Ectodermal cell (in vitro differentiated cells): Measurements from ENCODE around the gene GREB1L.
"Not testable (repeated sequence)": the region's sequence is repeated elsewhere in the genome, so short reads cannot be mapped to it uniquely, and the experiment has no call there.

Experiments used
- H3K27ac ChIP-seq: 2 replicates; pipeline ENCODE4 v1.7.0; 2013; ENCODE audit warnings: mild to moderate bottlenecking, low read depth, low read length; ENCODE audit not compliant: insufficient read depth, poor library complexity, severe bottlenecking
- H3K27me3 ChIP-seq: 2 replicates; pipeline ENCODE4 v1.7.0; 2013; ENCODE audit warnings: mild to moderate bottlenecking, low read length; ENCODE audit not compliant: insufficient read depth, control insufficient read depth, poor library complexity, severe bottlenecking
- H3K36me3 ChIP-seq: one replicate; pipeline ENCODE4 v1.7.0; 2013; ENCODE audit warnings: low read length; ENCODE audit not compliant: control insufficient read depth, insufficient read depth
- H3K4me1 ChIP-seq: one replicate; pipeline ENCODE4 v1.7.0; 2013; ENCODE audit warnings: low read length; ENCODE audit not compliant: control insufficient read depth, insufficient read depth
- H3K4me3 ChIP-seq: 2 replicates; pipeline ENCODE4 v1.7.0; 2013; ENCODE audit warnings: low read depth, low read length, control low read depth; ENCODE audit not compliant: insufficient read depth
- H3K9me3 ChIP-seq: 2 replicates; pipeline ENCODE4 v1.7.0; 2013; ENCODE audit warnings: mild to moderate bottlenecking, low read length, moderate library complexity; ENCODE audit not compliant: control insufficient read depth
- WGBS, 2 experiments: methylation state at CpG; one replicate each; pipeline ENCODE4 v1.1.7; 2013; ENCODE audit warnings: missing lambda C conversion rate in 2 of 2; 5-methylcytosine and 5-hydroxymethylcytosine counted together

The GREB1L gene

GRCh38 chr18:21314724-21315123 is 72.7 kb downstream of the GREB1L start:
- peaks cover 6% of the 10 kb centered on the region for H3K36me3 ChIP-seq
- no peak overlapping the region for H3K4me3 ChIP-seq
- H3K27me3 ChIP-seq: no peaks in the 10 kb centered on the region
- no peak overlapping the region for H3K27ac ChIP-seq
- no peaks in the 10 kb centered on the region for H3K9me3 ChIP-seq
- H3K4me1 ChIP-seq: peaks cover 14% of the 10 kb centered on the region

DNA sequence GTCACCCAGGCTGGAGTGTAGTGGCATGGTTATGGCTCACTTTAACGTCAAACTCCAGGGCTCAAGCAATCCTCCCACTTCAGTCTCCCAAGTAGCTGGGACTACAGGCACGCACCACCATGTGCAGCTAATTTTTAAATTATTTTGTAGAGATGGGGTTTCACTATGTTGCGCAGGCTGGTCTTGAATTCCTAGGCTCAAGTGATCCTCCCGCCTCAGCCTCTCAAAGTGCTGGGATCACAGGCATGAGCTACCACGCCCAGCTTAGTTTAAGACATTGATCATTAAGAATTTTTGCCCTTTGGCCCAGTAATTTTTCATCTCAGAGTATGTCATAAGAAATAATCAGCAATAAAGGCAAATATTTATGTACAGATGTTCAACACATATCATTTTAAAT is 73.1 kb downstream of the GREB1L start:
- H3K9me3 ChIP-seq, H3K27ac ChIP-seq: not testable (repeated sequence)
- 91 to 92% methylated on average over 5 of the region's 5 CpGs for WGBS, 2 experiments

GRCh38 chr18:21315741-21316197 is 73.7 kb downstream of the GREB1L start:
- H3K27ac ChIP-seq: peak overlapping the region; percentile 1
- H3K9me3 ChIP-seq: no peaks in the 10 kb centered on the region
- peaks cover 4% of the 10 kb centered on the region for H3K36me3 ChIP-seq
- H3K27me3 ChIP-seq: no peaks in the 10 kb centered on the region
- 35 to 43% methylated on average over 9 of the region's 9 CpGs for WGBS, 2 experiments
- no peak overlapping the region for H3K4me3 ChIP-seq
- H3K4me1 ChIP-seq: peaks cover 14% of the 10 kb centered on the region

More for the DNA sequence above, 73.1 kb downstream of the GREB1L start:
- H3K4me3 ChIP-seq, H3K36me3 ChIP-seq, H3K27me3 ChIP-seq: not testable (repeated sequence)
- H3K4me1 ChIP-seq: peaks cover 14% of the 10 kb centered on the region

DNA sequence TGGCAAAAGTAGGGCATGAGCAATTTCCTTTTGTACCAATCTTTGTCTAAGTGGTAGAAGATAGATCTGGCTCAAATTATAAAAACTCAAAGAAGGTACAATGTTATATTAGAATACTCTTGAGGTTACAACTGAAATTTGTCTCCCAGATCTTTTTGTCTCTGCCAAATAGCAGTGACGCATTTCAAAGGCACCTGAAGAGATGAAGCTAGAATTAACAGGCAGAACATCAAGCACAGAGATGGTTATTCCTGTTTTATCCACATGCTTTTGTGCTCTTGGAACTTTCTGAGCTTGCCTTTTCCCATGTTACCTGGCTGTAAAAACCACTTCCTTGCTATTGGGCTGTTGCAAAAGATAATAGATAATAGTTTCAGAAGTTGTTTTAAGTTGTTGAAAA is 74.3 kb downstream of the GREB1L start:
- 91 to 100% methylated on average over 1 of the region's 1 CpG for WGBS, 2 experiments
- Histone ChIP-seq H3K27ac (no peak overlapping the region), H3K36me3 (peaks cover 4% of the 10 kb centered on the region), H3K27me3 (no peaks in the 10 kb centered on the region), H3K4me1 (peaks cover 14% of the 10 kb centered on the region), H3K9me3 (no peaks in the 10 kb centered on the region), H3K4me3 (no peak overlapping the region)

GRCh38 chr18:21321711-21322110 is 79.7 kb downstream of the GREB1L start:
- WGBS, 2 experiments: 100% methylated on average over 1 to 3 of the region's 3 CpGs
- Histone ChIP-seq H3K9me3 (no peaks in the 10 kb centered on the region), H3K36me3 (peaks cover 4% of the 10 kb centered on the region), H3K4me3 (no peak overlapping the region), H3K27ac (no peak overlapping the region), H3K27me3 (no peaks in the 10 kb centered on the region), H3K4me1 (peaks cover 14% of the 10 kb centered on the region)

DNA sequence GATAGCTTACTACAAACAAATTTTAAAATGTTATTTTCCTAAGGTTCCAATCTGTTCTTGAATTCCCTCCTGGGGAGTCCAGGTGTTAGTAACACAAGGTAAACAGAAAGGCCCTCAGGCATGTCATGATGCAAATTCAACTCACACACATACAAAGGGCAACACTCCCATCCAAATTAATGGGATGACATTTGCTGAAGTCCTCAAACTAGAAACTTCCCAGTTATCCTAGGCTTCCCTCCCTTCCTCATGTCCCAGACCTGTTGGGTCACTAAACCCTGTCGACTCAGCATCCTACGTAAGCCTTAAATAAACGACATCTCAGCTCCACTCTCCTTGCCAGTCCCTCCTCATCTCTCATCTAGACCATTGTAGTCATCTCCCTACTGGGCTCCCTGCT is 85.1 kb downstream of the GREB1L start:
- Histone ChIP-seq H3K27ac (peak overlapping the region; percentile 11), H3K36me3 (no peaks in the 10 kb centered on the region), H3K9me3 (no peaks in the 10 kb centered on the region), H3K4me3 (no peak overlapping the region), H3K4me1 (peaks cover 47% of the 10 kb centered on the region), H3K27me3 (no peaks in the 10 kb centered on the region)
- WGBS, 2 experiments: 64 to 71% methylated on average over 3 of the region's 3 CpGs

DNA sequence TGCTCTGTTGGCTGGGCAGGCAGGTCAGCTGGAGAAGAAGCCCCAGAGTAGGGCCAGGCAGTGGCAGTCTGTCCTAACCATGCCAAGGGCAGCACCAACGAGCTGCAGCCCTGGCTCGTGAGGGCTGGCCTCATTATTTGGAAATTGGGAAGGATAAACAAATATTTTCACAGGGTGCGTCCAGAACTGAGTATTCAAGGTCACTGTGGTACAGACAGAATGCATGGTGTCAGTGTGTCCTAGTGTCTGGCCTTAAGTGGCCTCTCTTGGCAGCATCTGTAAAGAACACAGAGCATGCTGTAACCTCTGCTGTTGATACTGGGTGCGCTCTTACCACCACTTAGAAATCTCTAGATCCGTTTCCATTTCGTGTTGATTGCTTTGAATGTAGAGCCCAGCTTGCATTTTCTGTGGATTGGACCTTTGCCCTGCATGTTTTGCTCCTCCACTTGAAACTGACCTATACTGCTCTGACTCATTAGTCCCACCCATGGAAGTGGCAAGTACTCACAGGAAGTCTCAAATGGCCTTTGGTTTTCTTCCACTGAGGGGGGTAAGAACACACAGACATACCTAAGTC is 88.2 kb downstream of the GREB1L start:
- Histone ChIP-seq H3K4me3 (no peak overlapping the region), H3K27ac (peak overlapping the region; percentile 69)
- WGBS, 2 experiments: 78 to 80% methylated on average over 6 of the region's 6 CpGs

GRCh38 chr18:21331065-21331464 is 89.0 kb downstream of the GREB1L start:
- peaks cover 38% of the 10 kb centered on the region for H3K4me1 ChIP-seq
- H3K36me3 ChIP-seq: no peaks in the 10 kb centered on the region
- no peak overlapping the region for H3K4me3 ChIP-seq
- H3K27ac ChIP-seq: peak overlapping the region; percentile 69
- WGBS, 2 experiments: 20 to 23% methylated on average over 2 of the region's 2 CpGs
- no peaks in the 10 kb centered on the region for H3K9me3 ChIP-seq
- H3K27me3 ChIP-seq: no peaks in the 10 kb centered on the region

More for the DNA sequence above, 88.2 kb downstream of the GREB1L start:
- Histone ChIP-seq H3K9me3 (no peaks in the 10 kb centered on the region), H3K36me3 (no peaks in the 10 kb centered on the region), H3K27me3 (no peaks in the 10 kb centered on the region), H3K4me1 (peaks cover 44% of the 10 kb centered on the region)

GRCh38 chr18:21335927-21336488 is 94.0 kb downstream of the GREB1L start:
- Histone ChIP-seq H3K4me3 (no peak overlapping the region), H3K27ac (no peak overlapping the region), H3K36me3 (no peaks in the 10 kb centered on the region), H3K27me3 (no peaks in the 10 kb centered on the region), H3K9me3 (no peaks in the 10 kb centered on the region), H3K4me1 (peaks cover 15% of the 10 kb centered on the region)
- 96 to 100% methylated on average over 5 of the region's 5 CpGs for WGBS, 2 experiments

DNA sequence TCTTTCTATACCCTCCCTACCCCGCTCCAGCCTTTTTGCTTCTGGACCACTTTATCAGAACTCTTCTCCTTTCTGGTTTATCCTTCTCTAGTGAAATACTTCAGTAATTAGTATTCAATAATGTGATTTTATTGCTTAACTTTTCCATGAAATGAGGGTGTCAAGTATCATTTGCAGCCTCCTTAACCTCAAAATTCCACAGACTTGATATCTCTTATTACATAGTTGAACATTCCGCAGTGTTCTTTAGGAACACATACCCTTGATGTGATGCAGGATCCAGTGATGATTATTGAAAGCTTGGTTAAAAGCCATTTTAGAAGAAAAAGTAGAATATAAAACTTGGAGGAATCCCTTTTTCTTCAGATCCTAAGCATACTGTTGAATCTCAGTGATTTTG is 94.8 kb downstream of the GREB1L start:
- WGBS, 2 experiments: 91 to 100% methylated on average over 2 of the region's 2 CpGs

More for the DNA sequence above, 94.8 kb downstream of the GREB1L start:
- H3K9me3 ChIP-seq: no peaks in the 10 kb centered on the region
- H3K27me3 ChIP-seq: no peaks in the 10 kb centered on the region
- H3K4me1 ChIP-seq: peaks cover 17% of the 10 kb centered on the region
- no peaks in the 10 kb centered on the region for H3K36me3 ChIP-seq
- H3K4me3 ChIP-seq: no peak overlapping the region
- no peak overlapping the region for H3K27ac ChIP-seq
